ENCODE measurements around the gene TNFRSF9. TPM values are rescaled to one million over a fixed set of nuclear protein-coding genes. Genes with fewer than 3 reads are reported as not detected.

TNFRSF9 gene
- total RNA-seq, 1 experiment from 2014 or later = not detected

DNA sequence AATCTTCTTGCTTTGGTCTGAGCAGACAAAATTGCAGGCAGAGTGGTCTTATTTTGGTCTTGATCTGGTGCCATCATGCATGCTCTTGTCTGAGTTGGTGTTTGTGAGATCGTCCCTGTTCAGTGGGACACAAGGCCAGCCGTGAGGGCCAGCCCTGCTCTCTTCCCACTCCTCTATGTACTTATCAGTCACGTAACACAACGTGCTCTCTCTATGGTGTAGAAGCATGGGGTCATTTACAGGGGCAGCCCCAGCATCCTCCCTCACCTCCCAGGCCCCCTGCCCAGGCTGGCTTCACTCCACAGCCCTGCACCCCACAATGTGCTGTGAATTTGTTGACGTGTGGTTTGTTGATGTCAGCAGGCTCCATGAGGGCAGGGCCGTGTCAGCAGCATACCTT, 69.5 kb downstream of the TNFRSF9 start:
- no peak overlapping the region for H3T11ph ChIP-seq (ENCODE audit: low read length)
- Mint-ChIP-seq H3K36me3 (ENCODE audit: insufficient read depth in 1 of 3, low read depth in 3 of 3) (no peaks in the 10 kb centered on the region; a peak in 1 of 7 replicates), H3K9me3 (no peaks in the 10 kb centered on the region; a peak in 1 of 5 replicates), H3K27me3 (ENCODE audit: low read depth) (peaks cover 5% of the 10 kb centered on the region), H3K27ac (no peak overlapping the region), H3K4me3 (no peak overlapping the region), H3K4me1 (no peaks in the 10 kb centered on the region)
- H3K4ac ChIP-seq (ENCODE audit: low read depth, low read length) = no peak overlapping the region
- no peak overlapping the region for H2BK120ac ChIP-seq (ENCODE audit: low read depth, low read length, poor library complexity, severe bottlenecking)
- no peak overlapping the region for H3K4me2 ChIP-seq (ENCODE audit: insufficient read depth, insufficient read length, low read length)
- H4K8ac ChIP-seq (replicated peaks; ENCODE audit: insufficient read length, low read depth, low read length) = no peak overlapping the region
- H2AK5ac ChIP-seq (ENCODE audit: insufficient read length, low read length) = no peak overlapping the region
- H3K56ac ChIP-seq (ENCODE audit: insufficient read length, low read depth, low read length) = no peak overlapping the region
- no peak overlapping the region for H3K27ac ChIP-seq (ENCODE audit: insufficient read length, low read depth, low read length)
- H4K91ac ChIP-seq (ENCODE audit: insufficient read length, low read depth, low read length) = no peak overlapping the region
- H3K9me3 ChIP-seq (ENCODE audit: control insufficient read depth, low read depth, low read length) = no peaks in the 10 kb centered on the region
- H3K14ac ChIP-seq (ENCODE audit: insufficient read depth, low read length) = no peak overlapping the region
- H3K18ac ChIP-seq (ENCODE audit: insufficient read length, low read depth, low read length) = no peak overlapping the region
- no peaks in the 10 kb centered on the region for H3K4me1 ChIP-seq (ENCODE audit: insufficient read depth, low read length)
- H2BK12ac ChIP-seq (ENCODE audit: insufficient read length, low read depth, low read length) = no peak overlapping the region
- TF ChIP-seq, protein P1, sequence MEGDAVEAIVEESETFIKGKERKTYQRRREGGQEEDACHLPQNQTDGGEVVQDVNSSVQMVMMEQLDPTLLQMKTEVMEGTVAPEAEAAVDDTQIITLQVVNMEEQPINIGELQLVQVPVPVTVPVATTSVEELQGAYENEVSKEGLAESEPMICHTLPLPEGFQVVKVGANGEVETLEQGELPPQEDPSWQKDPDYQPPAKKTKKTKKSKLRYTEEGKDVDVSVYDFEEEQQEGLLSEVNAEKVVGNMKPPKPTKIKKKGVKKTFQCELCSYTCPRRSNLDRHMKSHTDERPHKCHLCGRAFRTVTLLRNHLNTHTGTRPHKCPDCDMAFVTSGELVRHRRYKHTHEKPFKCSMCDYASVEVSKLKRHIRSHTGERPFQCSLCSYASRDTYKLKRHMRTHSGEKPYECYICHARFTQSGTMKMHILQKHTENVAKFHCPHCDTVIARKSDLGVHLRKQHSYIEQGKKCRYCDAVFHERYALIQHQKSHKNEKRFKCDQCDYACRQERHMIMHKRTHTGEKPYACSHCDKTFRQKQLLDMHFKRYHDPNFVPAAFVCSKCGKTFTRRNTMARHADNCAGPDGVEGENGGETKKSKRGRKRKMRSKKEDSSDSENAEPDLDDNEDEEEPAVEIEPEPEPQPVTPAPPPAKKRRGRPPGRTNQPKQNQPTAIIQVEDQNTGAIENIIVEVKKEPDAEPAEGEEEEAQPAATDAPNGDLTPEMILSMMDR (conservative IDR thresholded peaks at IDR 0.05) = no peak
- H3K9ac ChIP-seq (ENCODE audit: extremely low read depth, insufficient read length, low read length) = no peak overlapping the region
- no peak overlapping the region for H4K5ac ChIP-seq (ENCODE audit: insufficient read length, low read depth, low read length)
- no peak overlapping the region for H2BK5ac ChIP-seq (ENCODE audit: insufficient read length, low read length)
- H3K79me2 ChIP-seq (ENCODE audit: insufficient read depth, low read length) = no peaks in the 10 kb centered on the region
- H2AFZ ChIP-seq (ENCODE audit: low read length) = no peak overlapping the region
- H3K23ac ChIP-seq (ENCODE audit: insufficient read length, low read depth, low read length) = no peak overlapping the region
- no peak overlapping the region for H2BK15ac ChIP-seq (ENCODE audit: low read depth, low read length)
- DNase-seq = no peak
- no peaks in the 10 kb centered on the region for H3K23me2 ChIP-seq (ENCODE audit: insufficient read length, low read depth, low read length, poor library complexity, severe bottlenecking)
- no peaks in the 10 kb centered on the region for H3K79me1 ChIP-seq (ENCODE audit: insufficient read depth, low read depth, low read length, poor library complexity, severe bottlenecking)
- no peak overlapping the region for H2BK20ac ChIP-seq (ENCODE audit: low read depth, low read length, poor library complexity, severe bottlenecking)
- no CpG with 5 or more reads among the region's 6 CpGs for WGBS (ENCODE audit: extremely low coverage, insufficient read length, low lambda C conversion rate)
- no peaks in the 10 kb centered on the region for H4K20me1 ChIP-seq (ENCODE audit: control insufficient read depth, insufficient read depth, insufficient read length)
- H3K27me3 ChIP-seq (ENCODE audit: insufficient read depth, low read length) = no peaks in the 10 kb centered on the region
